Left hindlimb (tissue), 1 donor: ENCODE measurements around the gene USP3.

Source experiments
- DNase-seq: peaks from one replicate; pipeline ENCODE4 v3.0.0-alpha.2; 2018

The USP3 gene, protein sequence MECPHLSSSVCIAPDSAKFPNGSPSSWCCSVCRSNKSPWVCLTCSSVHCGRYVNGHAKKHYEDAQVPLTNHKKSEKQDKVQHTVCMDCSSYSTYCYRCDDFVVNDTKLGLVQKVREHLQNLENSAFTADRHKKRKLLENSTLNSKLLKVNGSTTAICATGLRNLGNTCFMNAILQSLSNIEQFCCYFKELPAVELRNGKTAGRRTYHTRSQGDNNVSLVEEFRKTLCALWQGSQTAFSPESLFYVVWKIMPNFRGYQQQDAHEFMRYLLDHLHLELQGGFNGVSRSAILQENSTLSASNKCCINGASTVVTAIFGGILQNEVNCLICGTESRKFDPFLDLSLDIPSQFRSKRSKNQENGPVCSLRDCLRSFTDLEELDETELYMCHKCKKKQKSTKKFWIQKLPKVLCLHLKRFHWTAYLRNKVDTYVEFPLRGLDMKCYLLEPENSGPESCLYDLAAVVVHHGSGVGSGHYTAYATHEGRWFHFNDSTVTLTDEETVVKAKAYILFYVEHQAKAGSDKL

GRCh38 chr15:63504247-63504978 is at the start of gene USP3:
Gene USP3 (plus strand): TSS chr15:63504593. CDS start chr15:63504740, 147 bp downstream.
- peak; percentile 98 for DNase-seq

GRCh38 chr15:63456258-63456657 is 48.1 kb upstream of the USP3 start:
- no peak for DNase-seq

- no peak for DNase-seq
Observed at GRCh38 chr15:63457379-63457778, 47.0 kb upstream of the USP3 start.

DNA sequence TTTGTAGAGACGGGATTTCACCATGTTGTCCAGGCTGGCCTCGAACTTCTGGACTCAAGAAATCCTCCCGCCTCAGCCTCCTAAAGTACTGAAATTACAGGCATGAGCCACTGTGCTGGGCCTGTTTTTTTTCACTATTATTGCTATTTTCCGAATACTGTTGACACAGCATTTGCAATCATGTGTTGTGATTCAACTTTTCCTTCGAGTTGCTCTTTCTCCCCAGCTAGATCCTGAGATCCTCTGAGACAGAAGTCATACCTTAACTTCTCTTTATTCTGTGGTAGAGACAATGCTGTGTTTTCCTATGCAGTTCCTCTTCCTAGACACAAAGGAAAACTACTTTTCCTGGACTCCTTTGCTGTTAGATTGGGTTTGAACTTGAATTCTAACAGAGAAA is 46.4 kb upstream of the USP3 start:
- no peak for DNase-seq

DNA sequence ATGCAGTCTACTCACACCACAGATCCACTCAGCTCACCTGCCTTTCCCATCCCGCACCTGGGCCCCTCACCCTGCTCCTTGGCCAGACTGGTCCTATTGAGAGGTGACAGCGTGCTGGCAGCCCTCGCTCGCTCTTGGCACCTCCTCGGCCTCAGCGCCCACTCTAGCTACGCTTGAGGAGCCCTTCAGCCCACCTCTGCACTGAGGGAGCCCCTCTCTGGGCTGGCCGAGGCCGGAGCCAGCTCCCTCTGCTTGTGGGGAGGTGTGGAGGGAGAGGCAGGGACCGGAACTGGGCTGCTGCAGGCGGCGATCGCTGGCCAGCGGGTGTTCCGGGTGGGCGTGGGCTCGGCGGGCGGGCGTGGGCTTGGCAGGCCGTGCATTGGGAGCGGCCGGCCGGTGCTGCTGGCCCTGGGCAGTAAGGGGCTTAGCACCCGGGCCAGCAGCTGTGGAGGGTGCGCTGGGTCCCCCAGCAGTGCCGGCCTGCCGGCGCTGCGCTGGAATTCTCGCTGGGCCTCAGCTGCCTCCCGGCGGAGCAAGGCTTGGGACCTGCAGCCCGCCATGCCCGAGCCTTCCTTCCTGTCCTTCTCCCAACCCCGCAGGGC is 45.5 kb upstream of the USP3 start:
- DNase-seq = no peak

DNA sequence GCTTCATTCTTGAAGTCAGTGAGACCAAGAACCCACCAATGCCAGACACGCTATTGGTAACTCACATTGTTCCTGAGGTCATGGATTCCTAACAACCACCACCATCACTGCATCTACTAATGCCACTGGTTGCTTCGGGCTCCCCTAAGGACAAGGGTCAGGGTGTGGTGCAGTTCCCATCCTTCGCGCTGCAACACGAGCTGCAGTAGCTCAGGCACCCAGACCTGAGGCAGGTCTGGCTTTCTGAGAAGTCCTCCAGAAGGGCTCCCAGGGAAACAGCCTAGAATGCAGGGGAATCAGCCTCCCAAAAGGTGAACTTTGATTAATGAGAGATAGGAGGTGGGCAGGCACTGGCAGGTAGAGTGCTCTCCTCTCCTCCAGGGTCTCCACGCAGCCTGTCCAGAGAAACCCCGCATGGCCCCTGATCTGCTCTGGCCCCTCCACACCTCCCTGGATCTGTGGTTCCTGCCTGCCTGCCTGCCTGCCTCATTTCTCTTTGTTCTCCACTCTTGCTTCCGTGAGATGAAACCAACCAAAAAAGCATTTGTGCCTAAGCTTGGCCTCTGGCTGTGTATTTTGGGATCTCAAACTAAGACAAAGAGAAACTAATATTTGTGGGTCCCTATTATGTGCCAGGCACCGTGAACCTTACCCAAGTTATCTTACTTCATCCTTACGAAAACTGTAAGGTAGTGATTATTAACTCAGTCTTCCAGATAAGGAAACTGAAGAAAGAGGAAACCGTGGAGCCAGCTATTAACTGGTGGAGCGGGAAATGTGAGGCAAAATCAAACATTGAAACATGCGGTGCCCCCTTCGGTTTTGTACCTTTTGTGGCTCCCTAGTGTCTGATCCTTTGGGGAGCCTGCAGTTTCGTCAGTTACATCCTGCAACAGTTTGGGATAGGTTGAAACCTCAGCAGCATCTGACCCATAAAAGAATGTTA is 43.9 kb upstream of the USP3 start:
- no peak for DNase-seq

DNA sequence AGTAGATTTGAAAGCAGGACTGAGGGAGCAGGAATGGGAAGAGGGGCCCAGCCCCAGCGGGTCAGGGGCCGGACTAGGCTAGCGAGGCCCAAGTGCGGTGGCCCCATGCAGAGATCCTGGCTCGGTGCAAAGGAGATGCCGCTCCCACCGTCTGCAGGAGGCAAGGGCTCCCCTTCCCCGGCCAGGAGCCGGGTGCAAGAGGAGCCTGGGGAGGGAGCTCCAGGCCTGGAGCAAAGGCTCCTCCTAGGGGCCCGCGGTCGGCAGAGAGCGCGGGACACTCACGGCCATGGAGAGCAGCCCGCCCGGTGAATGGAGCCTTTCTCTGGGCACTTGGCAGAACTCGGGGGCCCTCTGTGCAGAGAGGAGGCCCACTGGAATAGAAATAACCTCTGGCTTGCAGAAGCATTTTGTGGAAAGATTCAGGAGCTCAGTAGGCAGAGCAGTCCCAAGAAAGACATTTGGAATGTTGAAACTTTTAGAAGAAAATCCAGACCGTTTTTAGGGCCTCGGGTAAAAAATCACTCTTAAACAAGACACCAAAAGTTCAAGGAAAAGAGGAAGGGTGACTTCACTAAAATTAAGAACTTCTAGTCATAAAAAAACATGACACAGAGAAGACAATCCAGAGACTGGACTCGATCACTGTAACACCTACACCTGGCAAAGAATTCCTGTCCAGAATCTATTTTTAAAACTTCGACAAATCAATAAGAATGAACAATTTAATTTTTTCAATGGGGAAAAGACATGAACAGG is 43.0 kb upstream of the USP3 start:
- DNase-seq = peak; percentile 66

DNA sequence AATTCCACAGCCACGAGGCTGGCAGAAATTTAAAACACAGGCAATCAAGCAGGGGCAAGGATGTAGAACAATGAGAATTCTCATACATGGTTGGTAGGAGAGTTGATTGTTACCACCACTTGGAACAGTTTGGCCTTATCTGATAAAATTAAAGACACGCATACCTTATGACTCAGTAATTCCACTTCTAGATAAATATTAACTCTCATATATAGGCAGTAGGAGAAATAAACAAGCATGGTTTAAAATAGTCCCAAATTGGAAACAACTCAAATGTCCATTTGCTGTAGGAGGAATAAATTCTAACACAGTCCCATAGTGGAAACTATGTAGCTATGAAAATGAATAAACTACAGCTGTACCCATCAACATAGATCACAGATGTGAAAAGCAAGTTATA is 42.3 kb upstream of the USP3 start:
- no peak for DNase-seq

DNA sequence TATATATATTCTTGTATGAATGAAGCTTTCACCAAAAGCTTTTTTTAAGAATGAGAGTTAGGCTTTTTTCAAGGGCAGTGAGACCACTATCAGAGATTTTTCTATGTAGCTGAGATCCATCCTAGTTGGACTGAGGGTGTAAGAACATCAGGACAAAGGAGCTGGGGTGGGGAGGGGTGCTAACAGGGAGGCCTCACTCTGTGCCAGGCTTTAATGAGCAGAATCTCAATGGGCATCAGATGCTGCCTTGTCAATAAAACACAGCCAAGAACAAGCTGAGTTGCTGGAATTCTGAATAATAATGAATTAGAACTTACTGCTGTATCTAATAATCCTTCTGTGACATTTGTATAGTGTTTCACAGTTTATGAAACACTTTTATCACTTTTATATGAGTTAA is 41.4 kb upstream of the USP3 start:
- DNase-seq = no peak

DNA sequence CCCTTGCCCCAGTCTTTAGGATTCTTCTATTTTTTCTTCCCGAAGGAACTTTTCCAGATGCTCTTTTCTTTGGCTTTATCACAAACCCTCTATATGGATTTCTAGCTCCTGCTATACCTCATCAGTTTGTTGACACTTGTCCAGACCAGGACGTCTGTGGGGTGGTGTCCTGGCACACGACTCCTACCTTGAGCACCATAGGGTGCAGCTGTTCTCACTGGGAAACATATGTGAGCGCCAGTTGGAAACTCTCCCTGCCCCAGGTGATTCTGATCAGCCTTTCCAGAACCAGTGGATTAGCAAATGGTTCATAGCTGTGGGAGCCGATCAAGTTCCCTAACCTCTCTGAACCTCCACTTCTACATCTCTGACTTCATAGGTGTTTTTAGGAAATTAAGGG is 40.6 kb upstream of the USP3 start:
- DNase-seq = no peak

DNA sequence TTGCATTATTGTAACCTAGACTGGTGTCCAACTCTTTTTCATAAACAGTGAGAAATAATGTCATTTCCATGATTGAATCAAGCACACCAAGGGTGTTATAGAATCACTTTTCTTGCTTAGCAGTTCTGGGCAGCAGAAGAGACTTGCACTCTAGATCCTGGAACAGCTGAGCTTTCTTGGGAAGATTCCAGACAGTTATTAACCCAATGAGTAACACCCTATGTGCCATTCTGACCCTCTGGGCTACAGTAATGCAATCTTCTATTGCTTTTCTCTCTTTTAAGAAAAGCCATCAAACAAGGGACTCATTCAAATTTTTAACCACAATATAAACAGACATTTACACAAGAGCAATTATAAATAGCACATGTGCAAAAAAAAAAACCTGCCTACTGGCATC is 39.3 kb upstream of the USP3 start:
- no peak for DNase-seq

GRCh38 chr15:63466378-63467192 is 37.8 kb upstream of the USP3 start:
- peak; percentile 41 for DNase-seq

DNA sequence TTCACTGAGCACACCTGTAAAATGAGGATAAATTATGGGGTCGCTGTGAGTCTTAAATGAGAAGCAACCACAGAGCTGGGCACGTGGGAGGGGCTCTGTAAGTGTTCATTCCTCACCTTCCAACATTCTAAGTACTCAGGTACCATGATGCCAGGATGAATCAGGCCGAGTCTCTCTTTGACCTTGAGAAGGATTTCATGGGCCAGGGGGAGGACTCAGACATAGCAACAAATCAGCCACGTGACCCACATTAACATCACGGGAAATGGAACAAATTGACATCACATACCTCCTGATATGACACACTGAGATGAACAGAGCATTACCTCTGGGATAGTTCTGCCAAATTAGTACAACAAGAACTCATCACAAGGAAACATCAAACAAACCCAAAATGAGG is 35.2 kb upstream of the USP3 start:
- no peak for DNase-seq

DNA sequence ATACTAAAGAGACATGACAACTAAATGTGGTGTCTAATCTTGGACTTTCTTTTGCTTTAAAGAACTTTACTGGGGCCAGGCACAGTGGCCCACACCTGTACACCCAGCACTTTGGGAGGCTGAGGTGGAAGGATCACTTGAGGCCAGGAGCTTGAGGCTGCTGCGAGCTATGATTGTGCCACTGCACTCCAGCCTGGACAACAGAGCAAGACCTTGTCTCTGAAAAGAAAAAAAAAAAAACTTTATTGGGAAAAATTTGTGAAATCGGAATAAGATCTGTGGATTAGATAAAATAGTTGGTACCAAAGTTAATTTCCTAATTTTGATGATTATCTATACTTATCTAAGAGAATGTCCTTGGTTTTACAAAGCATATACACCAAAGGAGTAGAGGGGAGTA is 34.4 kb upstream of the USP3 start:
- DNase-seq = no peak

DNA sequence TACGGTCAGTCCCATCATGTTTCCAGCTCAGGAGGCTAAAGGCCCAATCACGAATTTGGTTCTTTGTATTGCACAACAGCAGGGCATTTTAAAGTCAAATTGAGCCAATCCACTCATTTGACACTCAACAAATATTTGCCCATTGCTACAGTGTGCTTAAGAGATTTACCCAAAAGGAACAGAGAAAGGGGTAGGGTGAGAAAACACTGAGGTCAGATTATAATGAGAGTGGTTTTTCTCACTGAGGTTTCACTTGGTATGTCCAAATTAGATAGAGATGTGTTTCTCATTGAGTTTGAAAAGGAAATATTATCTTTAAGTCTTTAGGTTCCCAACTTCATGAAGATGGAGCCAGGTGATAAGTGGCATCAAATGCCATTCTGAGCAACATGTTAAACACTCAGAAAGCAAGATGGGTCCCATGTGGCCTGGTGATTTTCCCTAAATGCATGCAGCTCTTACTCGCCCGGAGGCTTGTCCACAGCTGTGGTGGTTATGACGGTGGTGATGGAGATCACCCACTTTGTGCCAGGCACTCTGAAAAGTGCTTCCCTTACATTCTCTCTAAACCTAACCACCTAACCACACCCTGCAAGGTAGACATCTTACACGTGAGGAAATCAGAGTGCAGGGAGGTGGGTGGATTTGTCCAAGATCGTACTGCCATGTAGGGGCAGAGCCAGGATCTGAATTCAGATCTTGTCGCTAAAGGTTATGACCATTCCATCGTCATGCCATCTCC is 31.2 kb upstream of the USP3 start:
- no peak for DNase-seq

- no peak for DNase-seq
Observed at GRCh38 chr15:63473749-63473998, 30.7 kb upstream of the USP3 start.

DNA sequence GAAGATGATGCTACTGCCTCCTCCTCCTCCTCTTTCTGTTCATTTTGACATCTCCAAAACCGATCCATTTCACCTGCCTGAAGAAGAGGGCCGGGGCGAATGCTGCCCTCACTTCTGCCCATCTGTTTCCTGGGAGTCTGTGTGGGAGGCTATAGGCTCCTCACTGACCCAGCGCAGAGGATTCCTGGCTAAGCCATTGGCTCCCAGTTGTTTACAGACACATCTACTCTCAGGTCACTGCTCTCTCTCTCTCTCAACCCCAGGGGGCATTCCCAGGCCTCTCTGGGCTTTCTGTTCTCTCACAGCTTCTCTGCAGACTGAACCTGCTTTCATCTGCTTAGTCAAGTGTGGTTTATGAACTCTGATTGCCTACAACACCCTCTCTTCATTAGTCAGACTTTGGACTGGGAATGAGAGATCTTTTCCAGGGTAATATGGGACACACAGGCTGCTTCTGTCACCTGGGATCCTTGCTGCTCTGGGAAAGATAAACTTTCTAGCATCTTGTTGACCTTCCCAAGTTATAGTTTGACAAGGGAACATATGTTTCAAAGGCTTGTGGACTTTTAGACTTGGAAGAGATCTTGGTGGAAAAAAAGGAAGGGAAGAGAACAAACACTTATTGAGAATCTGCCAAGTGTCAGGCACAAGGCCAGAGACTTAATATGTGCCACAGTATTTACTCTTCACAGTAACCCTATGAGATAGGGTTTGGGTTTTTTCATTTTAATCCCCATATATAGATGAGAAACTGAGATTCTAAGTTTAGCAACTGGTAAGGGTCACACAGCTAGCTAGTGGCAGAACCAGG is 30.2 kb upstream of the USP3 start:
- DNase-seq = no peak

DNA sequence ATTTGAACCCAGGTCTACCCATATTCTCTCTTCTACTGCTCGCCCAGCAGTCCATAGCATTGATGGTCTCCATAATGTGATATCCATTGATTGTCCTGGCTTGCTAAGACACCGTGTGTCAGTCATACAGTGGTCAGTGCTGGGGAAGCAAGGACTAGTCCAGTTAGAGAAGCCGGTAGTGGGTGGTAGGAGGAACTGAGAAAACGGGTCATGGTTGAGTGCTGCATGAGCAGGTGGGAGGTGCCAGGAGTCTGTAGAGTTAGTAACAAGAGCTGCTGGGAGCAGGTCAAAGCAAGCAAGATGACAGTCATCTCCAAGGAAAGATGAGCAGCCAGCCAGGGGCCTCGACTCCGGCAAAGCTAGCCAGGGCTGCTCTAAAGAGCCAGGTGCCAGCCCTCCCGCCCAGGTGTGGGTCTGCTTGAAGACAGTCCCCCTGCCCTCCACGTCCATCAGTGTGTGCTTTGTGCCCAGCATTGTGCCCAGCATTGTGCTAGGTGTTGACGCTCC is 29.5 kb upstream of the USP3 start:
- no peak for DNase-seq

- no peak for DNase-seq
Observed at GRCh38 chr15:63475707-63476106, 28.7 kb upstream of the USP3 start.
